NOMO-1 treated with dmso at 0.1 percent for 144 hours (cell line): ENCODE data around the gene NR5A2.
A peak's percentile ranks its signal among the peaks of the same experiment; 100 is the strongest.

Source experiments
- DNase-seq: peaks from one replicate; lab custom pipeline; 2025; ENCODE audit not compliant: unreplicated experiment; lab: John Stamatoyannopoulos, UW

NR5A2 gene

GRCh38 chr1:200118779-200119505, 91.4 kb downstream of the NR5A2 start:
- no peak for DNase-seq

- DNase-seq: no peak
These were observed 93.9 kb downstream of the NR5A2 start for GRCh38 chr1:200121421-200121820.

DNA sequence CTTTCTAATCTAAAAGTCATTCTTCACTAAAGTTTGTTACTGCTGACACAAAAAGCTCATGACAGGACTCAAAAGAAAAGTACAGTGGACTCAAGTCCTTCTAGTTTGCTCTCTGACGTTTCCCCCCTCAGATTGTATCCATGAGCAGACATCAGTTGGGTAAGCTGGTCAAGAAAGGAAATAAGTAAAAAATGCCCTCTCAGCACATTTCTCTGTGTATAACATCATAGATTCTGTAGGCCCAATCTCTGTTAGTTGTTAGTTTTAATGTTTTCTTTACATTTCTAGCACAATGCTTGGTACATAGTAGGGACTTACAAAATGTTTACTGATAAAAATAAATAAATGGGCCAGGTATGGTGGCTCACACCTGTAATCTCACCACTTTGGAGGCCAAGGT, 96.8 kb downstream of the NR5A2 start:
- DNase-seq: no peak

- no peak for DNase-seq
These were observed 100.6 kb downstream of the NR5A2 start for GRCh38 chr1:200128081-200128480.

DNA sequence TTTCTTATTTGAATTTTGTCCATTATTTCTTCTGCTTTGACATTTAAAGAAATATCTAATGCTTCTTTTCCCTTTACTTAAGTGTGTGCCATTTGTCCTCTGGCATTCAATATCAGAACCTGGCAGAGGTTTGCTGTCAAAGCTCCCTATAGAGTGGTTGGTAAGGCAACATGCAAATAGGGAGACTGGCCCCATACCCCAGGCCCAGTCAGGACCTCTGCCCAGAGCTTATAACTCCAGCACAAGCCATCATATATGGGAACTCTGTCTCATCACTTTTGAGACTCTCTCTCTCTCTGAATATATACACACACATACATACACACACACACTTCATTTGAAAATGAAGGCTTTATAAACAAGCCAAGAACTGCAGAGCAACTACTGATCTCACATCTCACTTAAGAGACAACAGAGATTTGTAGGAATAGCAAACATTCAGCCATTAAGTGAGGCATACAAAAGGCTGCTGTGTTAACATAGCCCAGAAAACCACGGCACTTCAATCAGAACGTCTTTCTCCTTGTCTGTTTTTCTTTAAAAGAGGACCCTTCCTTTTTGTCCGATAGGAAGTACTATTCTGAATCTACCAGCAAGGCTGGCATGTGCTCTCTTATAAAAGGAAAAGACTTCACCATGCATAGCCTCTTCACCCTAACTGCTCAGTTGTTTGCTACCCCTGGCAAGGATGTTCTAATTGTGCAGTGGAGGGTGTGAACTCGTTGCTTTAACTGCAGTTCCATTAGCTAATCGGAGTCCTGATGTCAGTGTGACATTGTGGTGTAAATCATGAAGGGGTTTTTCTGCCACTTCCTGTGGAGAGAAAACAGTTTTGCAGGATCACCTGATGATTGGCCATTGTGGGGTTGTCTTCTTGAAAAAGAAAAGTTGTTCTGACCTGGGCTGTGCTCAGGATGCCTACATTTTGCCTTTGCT, 101.7 kb downstream of the NR5A2 start:
- DNase-seq: no peak

DNA sequence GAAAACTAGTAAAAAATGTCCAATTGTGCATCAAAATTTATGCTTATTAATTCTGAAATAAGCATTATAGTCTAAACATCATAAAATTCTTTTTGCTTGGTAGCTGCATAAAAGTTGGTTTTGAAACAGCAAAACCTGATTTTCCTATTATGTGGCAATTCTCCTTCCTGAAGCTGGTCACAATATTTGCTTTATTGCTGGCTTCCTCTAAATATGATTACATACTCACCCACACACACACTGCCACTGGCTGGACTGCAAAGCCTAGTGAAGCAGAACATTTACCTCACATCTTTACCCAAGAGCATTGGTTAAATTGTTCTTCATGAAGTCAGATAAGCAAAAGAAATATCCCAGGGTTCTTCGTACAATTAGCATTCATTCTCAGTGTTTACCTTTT, 103.0 kb downstream of the NR5A2 start:
- DNase-seq: peak; percentile 14

DNA sequence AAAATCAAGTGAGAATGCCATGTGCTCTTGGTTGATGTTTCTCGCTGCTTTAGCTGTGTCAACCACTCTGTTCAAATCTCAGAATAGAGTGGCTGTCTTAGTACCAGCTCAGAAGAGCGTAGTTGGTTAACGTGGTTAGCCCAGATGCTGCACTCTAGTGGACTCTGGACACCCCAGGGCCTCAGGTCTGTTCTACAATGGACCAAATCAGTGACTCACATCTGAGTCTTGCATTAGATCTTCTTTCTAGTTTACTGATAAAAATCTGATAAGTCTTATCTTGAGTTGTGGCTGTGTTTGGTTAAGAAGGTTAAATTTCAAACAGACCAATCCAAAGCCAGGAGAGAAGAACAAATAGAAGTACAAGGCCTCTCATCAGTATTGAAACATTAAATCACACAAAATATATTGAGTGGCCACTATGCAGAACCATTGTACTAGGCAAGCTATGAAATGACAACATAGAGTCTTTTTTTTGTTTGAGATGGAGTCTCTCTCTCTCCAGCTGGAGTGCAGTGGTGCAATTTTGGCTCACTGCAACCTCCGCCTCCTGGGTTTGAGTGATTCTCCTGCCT, 104.1 kb downstream of the NR5A2 start:
- no peak for DNase-seq

DNA sequence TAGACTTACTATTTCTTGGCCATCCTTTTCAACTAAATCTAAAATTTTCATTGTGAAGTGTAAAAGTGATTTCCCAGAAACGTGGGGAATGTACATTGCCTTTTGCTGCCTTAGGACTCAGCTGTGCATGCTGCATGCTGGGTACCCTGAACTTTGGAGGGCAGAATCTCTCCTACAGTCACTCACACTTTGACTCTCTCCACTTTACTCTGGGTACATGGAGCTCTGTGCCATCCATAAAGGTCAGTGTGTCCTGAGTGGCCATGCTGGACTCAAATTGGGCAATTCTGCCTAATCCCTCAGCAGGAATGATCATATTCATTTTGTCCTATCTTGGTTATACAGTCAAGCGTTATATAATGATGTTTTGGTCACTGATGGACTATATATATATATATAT, 105.6 kb downstream of the NR5A2 start:
- DNase-seq: no peak

DNA sequence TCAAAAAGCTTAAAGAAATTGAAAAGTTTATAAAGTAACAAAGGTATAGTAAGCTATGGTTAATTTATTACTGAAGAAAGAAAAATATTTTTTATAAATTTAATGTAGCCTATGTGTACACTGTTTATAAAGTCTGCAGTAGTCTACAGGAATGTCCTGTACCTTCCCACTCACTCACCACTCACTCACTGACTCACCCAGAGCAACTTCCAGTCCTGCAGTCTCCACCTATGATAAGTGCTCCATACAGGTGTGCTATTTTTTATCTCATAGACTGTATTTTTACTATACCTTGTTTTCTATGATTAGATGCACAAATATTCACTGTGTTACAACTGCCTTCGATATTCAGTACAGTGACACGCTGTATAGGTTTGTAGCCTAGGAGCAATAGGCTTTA, 106.6 kb downstream of the NR5A2 start:
- DNase-seq: no peak

DNA sequence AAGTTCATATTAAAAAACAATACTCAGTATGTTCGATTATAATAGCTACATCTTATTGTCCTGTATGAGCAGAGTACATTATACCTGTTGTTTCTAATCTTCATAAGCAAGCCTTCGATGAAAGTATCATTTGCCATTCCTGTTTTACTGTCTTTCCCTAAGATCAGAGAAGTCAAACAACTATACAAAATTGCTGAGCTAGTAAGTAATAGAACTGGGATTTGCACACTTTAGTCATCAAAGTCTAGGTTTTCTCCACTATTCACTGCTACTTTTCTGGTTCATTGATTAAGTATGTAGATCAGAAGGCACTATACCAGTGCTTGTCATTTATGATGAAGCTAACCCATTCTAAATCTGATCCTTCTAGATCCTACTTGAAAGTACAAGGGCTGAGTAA, 108.9 kb downstream of the NR5A2 start:
- DNase-seq: no peak

DNA sequence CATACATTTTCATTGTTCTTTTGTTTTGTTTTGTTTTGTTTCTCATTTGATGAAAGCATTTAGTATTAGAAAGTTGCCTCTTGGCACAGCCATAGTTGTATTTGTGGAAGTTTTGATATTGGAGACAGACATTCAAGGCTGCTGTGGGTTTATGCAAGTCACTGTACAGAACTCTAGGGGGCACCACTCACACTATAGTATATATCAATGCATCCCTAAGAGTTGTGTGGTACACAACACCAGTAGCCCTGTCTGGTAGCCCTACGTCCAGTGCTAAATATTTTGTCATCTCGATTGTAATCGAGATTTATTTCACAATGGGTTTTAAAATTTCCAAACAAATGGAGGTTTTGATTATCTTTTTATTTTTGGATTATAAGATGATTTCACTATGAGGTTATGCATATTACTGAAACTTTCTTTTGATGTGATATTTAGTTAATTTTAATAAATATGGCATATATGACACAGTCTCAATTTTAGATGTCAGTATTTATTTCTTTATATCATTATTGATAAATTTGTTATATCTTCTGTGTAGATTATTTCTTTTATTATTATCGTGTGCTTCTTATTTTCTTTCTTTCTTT, 112.2 kb downstream of the NR5A2 start:
- DNase-seq: peak; percentile 23

- no peak for DNase-seq
These were observed 115.8 kb downstream of the NR5A2 start for GRCh38 chr1:200143347-200143746.

DNA sequence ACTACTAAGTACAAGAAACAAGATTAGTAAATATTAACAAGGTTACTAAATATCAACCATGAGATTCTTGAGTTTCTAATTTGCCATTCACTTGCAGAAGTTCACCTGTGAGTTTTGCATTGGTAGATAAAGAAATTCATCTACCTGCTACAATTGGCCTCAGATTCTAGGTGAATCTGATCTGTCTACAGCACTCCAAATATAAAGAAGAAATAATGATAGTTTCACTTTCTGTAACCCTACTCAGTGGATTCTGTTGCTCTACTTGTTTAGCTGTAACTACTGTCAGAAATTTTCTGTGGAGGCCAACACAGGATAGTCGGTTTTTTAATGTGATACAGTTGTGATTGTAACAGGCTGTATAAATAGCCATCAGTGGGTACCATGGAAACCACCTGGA, 118.6 kb downstream of the NR5A2 start:
- no peak for DNase-seq

- DNase-seq: no peak
These were observed 119.6 kb downstream of the NR5A2 start for GRCh38 chr1:200147094-200147493.

GRCh38 chr1:200147742-200148141, 120.2 kb downstream of the NR5A2 start:
- no peak for DNase-seq

DNA sequence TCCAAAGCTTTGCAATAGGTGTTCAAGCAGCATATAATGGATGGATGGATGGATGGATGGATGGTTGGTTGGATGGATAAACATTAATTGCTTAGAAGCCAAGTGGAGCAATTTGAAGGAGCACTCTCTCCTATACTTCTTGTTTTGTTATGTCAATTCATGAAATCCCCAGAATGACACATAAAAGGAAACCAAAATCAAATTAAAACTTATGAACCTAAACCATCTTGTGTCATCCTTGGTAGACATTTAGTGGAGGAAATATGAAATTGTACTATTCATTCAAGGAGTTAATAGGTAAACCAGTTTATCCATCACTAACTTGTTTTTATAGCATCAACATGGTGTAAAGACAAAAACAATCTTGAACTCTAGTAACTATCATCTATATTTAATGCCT, 122.5 kb downstream of the NR5A2 start:
- DNase-seq: no peak

DNA sequence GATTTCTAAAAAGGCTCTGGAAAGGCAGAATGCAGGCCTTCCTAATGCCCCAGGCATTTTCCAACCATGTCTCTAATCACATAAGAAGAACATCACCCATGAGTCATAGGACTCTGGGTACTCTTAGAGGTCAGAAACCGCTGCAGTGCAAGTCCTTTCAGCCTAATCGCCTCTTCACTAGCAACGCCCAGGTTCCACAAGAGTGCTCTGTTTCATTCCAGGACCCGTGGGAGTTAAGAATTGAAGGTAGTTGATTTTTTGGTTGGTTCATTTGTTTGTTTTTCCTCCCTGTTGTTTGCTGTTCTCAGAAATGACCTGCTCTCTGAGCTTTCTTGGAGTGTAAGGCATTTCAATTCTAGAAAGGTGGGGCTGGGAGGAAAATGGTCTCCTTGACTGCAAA, 123.2 kb downstream of the NR5A2 start:
- no peak for DNase-seq

DNA sequence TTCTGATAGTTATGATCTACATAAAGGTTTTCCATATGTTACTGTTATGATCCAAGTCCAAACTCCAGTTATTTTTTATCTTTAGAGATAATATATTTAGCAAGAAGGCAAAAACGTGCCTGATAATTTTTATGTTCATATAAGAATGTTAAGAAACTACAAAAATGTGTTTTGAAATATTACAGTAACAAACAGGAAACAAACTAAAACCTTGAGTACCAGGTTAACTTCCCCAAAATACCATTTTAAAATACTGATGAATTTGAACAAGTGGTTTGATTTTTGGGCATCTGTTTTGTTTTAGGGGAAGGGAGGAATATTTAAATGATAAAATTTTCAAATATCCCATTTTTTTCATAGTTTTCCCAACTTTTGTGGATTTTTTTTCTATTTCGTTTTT, 124.8 kb downstream of the NR5A2 start:
- DNase-seq: no peak

GRCh38 chr1:200153277-200154055, 126.0 kb downstream of the NR5A2 start:
- no peak for DNase-seq

GRCh38 chr1:200154069-200154767, 126.7 kb downstream of the NR5A2 start:
- DNase-seq: peak; percentile 63
